Erythroblast (primary cell): ENCODE results near the gene TGM3.

Experiments used
- GATA1 ChIP-seq: IDR thresholded peaks from 2 replicates; pipeline ENCODE4 v1.6.1; 2011; ENCODE audit warnings: low read depth, mild to moderate bottlenecking, control low read depth, low read length, moderate library complexity
- POLR2A ChIP-seq: IDR thresholded peaks from 2 replicates; pipeline ENCODE4 v1.6.1; 2011; ENCODE audit warnings: mild to moderate bottlenecking, low read length

- no peak for TF ChIP-seq POLR2A
- TF ChIP-seq GATA1 = no peak
These were observed 21.2 kb downstream of the TGM3 start for GRCh38 chr20:2316847-2317495.
